ENCODE results near the gene RHBDF1.

Gene RHBDF1

DNA sequence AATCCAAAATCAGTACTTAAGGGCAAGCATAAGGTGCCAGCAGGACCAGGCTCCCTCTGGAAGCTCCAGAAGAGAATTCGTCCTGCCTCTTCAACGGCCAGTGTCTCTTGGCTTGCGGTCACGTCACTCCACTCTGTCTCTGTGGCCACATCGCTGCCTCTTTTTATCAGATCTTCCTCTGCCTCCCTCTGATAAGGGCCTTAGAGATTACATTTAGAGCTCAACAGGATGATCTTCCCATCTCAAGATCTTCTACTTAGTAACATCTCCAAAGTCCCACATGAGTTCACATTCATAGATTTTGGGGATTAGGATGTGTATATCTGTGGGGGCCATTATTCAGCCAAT, 22.5 kb upstream of the RHBDF1 start:
- DNase-seq (ENCODE audit: low read depth), result no peak

- DNase-seq (ENCODE audit: low read depth), result no peak
Observed at GRCh38 chr16:92431-93339, 20.3 kb upstream of the RHBDF1 start.

GRCh38 chr16:91484-91883, 19.1 kb upstream of the RHBDF1 start:
- DNase-seq (ENCODE audit: low read depth), result peak; percentile 45

GRCh38 chr16:89391-90302, 17.2 kb upstream of the RHBDF1 start:
- no peak for DNase-seq (ENCODE audit: low read depth)

- DNase-seq (ENCODE audit: low read depth), result no peak
Observed at GRCh38 chr16:88613-89012, 16.2 kb upstream of the RHBDF1 start.

DNA sequence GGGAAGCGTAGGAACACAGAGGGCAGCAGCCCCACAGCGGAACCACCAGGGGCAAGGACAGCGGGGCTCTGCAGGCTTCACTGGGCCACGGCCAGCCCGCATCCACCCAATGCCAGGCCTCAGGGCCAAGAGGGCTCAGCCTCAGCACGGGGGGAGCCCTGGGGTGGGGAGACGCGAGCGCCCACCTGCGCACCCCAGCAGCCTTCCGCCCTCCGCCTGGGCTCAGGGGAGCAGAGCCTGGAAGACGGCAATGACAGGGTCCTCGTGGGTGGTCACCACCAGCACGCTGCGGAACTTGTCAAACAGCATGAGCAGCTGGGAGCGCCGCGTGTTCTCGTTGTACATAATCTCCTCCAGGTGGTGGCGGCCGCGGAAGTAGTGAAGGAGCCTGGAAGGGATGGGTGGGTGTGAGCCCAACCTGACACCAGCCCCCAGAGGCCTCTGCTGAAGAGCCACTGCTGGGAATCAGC, 14.1 kb upstream of the RHBDF1 start:
- no peak for DNase-seq (ENCODE audit: low read depth)

- DNase-seq (ENCODE audit: low read depth), result no peak
Observed at GRCh38 chr16:85865-86264, 13.4 kb upstream of the RHBDF1 start.

- no peak for DNase-seq (ENCODE audit: low read depth)
Observed at GRCh38 chr16:85407-85782, 13.0 kb upstream of the RHBDF1 start.

DNA sequence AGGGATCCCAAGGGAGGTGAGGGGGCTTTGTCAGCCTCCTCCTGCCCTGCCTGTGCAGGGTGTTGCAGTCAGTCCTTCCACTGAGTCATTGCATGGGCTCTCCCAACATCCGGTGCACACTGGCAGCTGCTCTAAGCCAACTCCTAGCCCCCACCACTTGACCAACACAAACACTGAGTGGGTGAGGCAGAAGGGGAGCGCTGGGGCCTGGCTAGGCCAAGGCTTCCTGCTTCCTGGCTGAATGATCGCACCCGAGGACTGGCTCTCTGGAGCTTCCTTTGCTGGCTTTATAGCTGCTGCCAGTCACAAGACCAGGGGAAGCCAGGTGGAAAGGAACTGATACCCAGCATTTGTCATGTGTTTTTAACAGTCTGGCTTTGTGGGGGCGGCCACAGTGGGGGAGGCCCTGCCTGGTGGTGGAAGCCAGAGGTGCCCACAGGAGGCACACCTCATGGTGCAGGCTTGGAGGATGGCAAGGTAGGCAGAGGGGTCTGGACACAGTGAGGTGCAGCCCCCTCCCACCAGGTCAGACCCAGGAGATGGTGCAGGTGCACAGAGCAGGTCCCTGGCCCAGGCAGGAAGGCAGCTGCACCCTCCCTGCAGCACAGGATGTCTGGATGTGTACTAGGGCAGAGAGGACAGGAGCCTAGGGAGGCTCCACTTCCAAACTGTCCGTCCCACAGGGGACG, 12.4 kb upstream of the RHBDF1 start:
- peak; percentile 93 for DNase-seq (ENCODE audit: low read depth)

DNA sequence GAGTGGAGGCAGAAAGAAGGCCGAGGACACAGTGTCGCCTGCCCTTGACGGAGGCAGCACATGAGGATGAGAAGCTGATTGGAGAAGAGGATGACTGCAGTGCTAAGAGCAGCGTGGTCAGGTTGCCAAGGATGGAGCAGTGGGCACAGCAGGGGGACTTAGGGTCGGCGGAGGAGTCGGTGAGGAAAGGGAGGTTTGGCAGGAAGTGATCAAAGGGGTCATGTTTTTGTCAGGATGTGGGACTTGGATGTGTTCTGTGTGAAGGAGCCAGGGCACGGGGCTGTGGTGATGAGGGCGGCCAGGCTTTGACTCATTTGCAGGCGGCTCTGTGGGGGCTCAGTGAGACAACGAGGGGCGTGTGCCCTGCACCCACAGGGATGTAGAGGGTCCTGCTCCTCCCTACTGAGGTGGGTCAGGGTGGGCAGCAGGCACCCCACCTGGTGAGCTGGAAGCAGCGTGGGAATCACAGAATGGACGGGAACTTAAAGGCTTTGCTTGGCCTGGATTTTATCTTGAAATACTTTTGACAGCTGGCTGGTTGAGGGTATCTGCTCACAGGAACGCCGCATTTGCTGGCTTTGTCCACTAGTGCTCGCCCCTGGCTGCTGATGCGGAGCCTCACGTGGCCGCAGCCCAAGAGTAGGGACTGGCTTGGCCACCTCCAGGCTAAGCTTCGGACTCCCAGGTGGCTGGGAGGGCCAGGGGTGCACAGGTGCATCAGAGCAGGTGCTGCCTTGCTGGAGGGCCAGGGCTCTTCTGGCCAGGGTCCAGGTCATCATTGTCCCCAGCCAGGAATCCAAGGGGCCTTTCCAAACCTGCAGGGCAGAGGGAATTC, 11.6 kb upstream of the RHBDF1 start:
- DNase-seq (ENCODE audit: low read depth), result peak; percentile 45

GRCh38 chr16:83060-83603, 10.7 kb upstream of the RHBDF1 start:
- DNase-seq (ENCODE audit: low read depth), result no peak

DNA sequence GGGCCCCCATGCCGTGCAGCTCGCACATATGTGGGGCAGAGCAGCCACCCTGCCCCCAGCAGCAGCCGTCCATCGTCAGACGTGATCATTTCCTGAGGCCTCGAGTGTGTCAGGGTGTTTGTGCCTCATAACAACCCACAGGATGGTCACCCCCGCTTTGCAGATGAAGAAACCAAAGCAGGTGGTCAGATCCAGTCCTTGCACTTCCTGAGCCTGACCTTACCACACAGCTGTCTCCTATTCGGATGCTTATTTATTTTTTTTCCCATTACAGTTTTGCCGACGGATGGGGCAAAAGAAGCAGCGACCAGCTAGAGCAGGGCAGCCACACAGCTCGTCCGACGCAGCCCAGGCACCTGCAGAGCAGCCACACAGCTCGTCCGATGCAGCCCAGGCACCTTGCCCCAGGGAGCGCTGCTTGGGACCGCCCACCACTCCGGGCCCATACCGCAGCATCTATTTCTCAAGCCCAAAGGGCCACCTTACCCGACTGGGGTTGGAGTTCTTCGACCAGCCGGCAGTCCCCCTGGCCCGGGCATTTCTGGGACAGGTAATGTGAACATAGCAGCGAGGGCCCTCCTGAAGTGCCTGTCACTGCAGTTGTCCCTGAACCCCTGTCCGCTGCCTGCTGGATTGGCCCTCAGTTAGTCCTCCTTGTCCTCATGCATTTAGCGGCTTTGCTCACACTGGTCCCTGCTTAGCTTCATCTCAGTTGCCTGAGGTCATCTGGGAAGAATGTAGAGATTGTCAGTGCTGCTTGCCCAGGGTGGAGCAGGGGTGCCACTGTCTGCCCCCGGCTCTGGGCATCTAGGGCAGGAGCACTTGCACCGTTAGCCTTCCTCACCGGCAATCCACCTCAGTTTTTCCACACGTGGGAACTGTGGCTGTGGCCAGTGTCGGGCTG, 7.0 kb upstream of the RHBDF1 start:
- peak; percentile 77 for DNase-seq (ENCODE audit: low read depth)

DNA sequence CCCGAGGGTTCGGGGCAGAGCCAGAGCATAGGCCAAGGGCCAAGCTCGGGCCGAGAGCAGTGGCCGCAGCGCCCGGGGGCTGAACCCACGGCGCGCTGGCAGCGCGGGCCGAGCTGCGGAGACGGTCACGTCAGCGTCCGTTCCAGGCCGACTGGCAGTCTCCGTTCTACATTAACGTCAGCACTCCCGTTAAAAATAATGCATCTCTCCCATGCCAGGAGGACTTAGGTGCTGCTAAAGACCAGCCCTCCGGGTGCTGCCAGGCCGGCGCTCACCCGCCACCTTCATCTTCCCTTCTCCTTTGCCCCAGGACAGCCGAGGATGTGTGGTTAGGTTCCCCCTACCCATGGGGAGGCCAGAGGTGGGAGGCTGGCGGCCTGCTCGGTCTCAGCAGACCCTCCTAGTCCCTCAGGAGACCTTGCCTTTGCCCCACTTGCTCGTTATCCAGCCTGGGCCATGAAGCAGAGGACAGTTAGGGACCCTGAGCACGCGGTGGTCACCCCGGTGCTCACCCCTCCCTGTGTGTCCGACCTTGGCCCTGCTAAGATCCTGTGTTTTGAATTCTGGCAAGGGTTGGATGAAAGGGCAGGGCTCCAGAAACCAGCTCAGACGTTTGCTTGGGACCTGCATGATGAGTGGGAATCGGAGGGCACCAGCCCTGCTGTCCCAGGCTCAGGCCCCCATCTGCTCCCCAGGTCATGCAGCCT, 6.2 kb upstream of the RHBDF1 start:
- DNase-seq (ENCODE audit: low read depth), result peak; percentile 75

DNA sequence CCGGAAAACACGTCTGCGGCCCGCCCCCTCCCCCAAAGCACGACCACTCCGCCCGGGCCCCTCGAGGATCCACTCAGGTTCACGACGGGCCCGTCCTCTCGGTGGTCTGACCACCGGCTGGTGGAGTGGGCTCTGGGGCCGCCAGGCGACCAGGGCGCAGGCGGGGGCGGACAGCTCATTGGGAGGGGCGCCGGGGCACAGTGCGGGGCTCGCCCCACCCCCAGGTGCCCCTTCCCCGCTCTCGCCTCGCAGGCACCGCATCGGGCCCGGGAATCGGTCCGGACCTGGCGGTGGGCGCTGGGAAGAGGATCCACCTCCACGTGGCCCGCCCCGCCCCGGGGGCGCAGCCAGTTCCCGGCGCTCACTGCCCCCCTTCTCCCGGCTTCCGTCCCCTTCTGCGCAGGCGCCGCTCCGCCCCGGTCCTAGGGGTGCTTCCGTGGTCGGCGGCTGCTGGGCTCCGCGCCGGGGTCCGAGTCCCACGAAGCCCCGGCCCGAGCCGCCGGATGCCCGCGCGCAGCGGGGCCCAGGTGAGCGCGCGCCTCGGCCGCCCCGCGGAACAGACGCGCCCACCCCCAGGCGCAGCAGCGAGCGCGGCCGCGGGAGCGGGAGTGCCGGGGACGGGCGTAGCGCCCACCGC, 5.5 kb upstream of the RHBDF1 start, which contains the start of gene MPG:
MPG (plus strand) TSS at position 419 of the 637 bp plus-strand sequence; CDS start at position 504, 85 bp downstream.
- peak; percentile 76 for DNase-seq (ENCODE audit: low read depth)

GRCh38 chr16:77273-77806, 4.9 kb upstream of the RHBDF1 start:
- peak; percentile 87 for DNase-seq (ENCODE audit: low read depth)

DNA sequence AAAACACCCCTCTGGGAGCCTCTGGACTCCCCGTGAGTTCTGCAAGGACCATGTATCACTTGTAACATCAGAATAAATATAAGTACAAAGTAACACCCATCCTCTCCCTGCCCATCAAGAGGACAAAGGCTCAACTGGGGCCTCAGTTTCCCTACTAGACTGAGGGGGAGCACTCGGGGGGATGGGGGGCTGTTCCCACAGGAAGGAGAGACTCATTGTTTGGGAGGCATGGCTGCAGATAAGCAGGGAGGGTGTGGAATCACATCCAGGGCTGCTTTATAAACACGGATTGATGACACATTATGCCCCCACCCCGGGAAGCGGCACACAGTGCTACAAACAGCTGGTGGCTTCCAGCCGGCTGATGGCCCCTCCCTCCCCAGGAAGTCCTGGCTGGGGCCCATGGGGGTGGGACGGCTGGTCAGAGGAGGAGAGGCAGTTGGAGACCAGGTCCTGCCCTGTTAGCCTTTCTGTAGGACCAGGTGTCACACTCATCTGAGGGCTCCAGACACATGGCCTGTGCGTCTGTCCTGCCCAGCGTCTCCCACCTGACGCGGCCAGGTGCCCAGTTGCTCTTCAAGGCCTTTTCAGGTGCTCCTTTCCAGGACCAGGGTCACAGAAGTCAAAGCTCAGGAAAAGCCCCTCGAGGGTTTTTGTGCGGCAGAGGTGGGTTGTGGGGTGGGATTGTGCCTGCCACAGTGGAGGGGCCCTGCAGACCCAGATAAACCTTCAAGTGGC, 4.3 kb upstream of the RHBDF1 start:
- DNase-seq (ENCODE audit: low read depth), result peak; percentile 77

DNA sequence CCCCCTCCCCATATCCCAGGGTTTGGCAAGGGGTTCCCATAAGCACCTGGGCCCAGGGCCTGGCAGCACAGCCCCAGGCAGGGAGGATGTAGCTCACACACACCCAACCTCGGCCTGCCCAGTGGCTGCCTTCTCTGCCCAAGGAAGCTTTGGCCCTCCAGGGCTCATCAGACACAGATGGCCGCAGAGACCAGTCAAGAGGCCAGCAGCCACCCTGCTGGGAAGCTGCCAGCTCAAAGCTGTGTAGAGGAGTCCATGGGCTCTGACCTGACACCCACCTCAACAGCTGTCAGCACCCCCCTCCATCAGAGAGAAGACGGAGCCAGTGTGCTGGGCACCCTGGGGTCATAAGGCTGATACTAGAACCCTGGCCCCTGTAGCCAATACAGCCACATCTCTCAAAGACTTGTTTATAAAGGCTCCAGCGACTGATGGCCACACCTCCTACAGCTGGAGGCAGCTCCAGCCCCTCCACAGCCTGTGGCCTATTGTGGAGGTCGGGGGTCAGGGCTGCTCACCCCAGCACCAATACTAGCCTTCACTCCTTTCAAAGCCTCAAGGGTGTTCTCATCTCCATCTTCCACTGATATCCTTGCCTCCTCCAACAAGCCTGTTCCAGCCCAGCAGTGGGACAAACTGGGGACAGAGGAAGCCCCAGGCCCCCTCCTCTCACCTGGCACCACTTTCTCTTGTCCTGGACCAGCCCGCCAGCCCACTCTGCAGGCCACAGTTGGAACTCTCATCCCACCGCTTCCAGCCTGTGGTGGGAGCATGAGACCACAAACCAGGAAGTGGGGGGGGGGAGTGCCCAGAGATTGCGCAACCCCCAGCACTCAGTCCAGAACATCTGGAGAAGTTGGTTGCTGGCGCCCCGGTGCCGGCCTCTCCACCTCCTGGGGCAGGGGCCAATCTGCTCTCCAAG, 3.4 kb upstream of the RHBDF1 start:
- DNase-seq (ENCODE audit: low read depth), result peak; percentile 74

Measured in iris pigment epithelial cell (primary cell).